ENCODE measurements around the gene BLTP3B. TPM values are rescaled to one million over a fixed set of nuclear protein-coding genes. Genes with fewer than 3 reads are reported as not detected.

Gene BLTP3B
- total and polyA plus RNA-seq, 2 experiments from 2014 or later: 14.9 to 31.0 TPM

DNA sequence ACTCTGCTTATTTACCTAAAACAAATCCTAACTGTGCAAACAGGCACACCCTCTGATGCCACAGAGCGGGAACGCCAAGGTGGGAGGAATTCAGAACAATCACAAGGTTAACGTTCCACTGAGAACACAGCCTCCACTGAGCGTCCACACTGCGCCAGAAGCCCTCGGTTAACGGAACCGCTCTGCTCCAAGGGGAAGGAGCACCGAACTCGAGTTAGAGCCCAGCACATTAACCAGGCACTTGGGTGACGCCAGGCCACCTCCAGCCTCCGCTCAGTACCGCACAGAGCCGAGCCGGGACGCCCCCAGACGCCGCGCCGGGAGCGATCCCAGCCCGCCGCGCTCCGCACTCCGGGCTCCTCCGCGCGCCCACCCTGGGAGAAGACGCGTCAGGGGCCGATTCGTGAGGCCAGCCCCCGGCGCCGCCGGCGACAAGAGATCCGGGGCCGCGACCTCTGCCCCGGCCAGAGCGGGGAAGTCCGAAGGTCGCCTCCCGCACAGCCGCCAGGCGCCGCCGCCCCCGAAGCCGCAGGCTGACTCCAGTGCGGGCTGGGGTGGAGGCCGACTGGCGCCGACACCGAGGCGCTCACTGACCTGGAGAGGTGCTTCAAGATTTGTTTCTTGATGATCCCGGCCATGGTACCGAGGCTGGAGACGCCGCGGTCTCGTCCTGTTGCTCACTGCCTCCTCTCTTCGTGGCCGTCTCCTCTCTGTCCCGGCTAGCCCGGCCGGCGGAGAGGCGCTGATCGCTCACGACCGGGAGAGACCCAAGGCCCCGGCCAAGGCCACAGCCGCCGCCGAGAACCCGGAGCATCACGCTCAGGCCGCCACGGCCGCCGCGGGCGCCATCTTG, 450 bp downstream of the BLTP3B start:
- Histone ChIP-seq H3K27me3 (replicated peaks; ENCODE audit: insufficient read depth) (no peaks in the 10 kb centered on the region), H4K20me1 (ENCODE audit: insufficient read depth) (no peaks in the 10 kb centered on the region), H2AFZ (peak overlapping the region; percentile 96), H3F3A (ENCODE audit: insufficient read depth) (peaks cover 5% of the 10 kb centered on the region; the same call in 1 of the 2 replicates), H3K79me2 (ENCODE audit: insufficient read depth) (peaks cover 39% of the 10 kb centered on the region), H3K9me2 (ENCODE audit: insufficient read depth) (no peaks in the 10 kb centered on the region), H3K9me3 (ENCODE audit: low read depth) (no peaks in the 10 kb centered on the region), H3K36me3 (ENCODE audit: low read depth) (no peaks in the 10 kb centered on the region), H3K4me3 (peak overlapping the region; percentile 96), H3K27ac (peak overlapping the region; percentile 98), H3K4me2 (ENCODE audit: unreplicated experiment) (peak overlapping the region; percentile 85), H3K9ac (peak overlapping the region; percentile 99), H3K4me1 (ENCODE audit: insufficient read depth) (peaks cover 34% of the 10 kb centered on the region)
- TF ChIP-seq EZH2phosphoT487 (IDR thresholded peaks at IDR 0.05; ENCODE audit: insufficient read depth, low read depth) (no peak), EZH2 (IDR thresholded peaks at IDR 0.05; ENCODE audit: insufficient read depth, poor library complexity, severe bottlenecking) (no peak)
- DNase-seq: peak; percentile 70
- in situ Hi-C loops (cut with MboI): no loop called here
- 1% methylated on average over 40 to 67 of the region's 86 CpGs for WGBS, 2 experiments (ENCODE audit: low coverage in 1 of 2, low lambda C conversion rate in 2 of 2, missing lambda C conversion rate in 2 of 2)

DNA sequence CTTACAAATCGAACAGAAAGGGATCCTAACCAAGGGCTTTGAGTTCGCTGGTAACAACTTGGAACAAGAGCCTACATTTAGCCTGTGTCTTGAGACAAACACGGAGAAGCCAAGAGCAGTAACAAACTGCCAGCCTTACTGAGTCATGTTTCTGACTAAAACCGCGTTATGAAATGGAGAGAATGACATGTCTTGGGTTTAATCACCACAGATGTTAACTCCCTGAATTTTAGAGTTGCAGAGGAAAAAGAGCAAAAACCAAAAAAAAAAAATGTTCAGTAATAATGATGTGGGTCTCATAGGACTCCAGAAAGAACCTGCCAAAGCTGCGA, 1.0 kb downstream of the BLTP3B start:
- Histone ChIP-seq H3K4me2 (ENCODE audit: unreplicated experiment) (peak overlapping the region; percentile 85), H3K9ac (peak overlapping the region; percentile 99), H4K20me1 (ENCODE audit: insufficient read depth) (no peaks in the 10 kb centered on the region), H2AFZ (peak overlapping the region; percentile 96), H3K4me1 (ENCODE audit: insufficient read depth) (peaks cover 34% of the 10 kb centered on the region), H3K79me2 (ENCODE audit: insufficient read depth) (peaks cover 45% of the 10 kb centered on the region), H3K9me3 (ENCODE audit: low read depth) (no peaks in the 10 kb centered on the region), H3K27me3 (replicated peaks; ENCODE audit: insufficient read depth) (no peaks in the 10 kb centered on the region), H3F3A (ENCODE audit: insufficient read depth) (peaks cover 5% of the 10 kb centered on the region; the same call in 1 of the 2 replicates), H3K9me2 (ENCODE audit: insufficient read depth) (no peaks in the 10 kb centered on the region), H3K27ac (peak overlapping the region; percentile 98), H3K36me3 (ENCODE audit: low read depth) (no peaks in the 10 kb centered on the region), H3K4me3 (peak overlapping the region; percentile 96)
- in situ Hi-C loops (cut with MboI): no loop called here
- DNase-seq: peak; percentile 95
- no peak for TF ChIP-seq EZH2phosphoT487 (IDR thresholded peaks at IDR 0.05; ENCODE audit: insufficient read depth, low read depth)
- TF ChIP-seq EZH2 (IDR thresholded peaks at IDR 0.05; ENCODE audit: insufficient read depth, poor library complexity, severe bottlenecking): no peak
- 1 to 4% methylated on average over 6 of the region's 6 CpGs for WGBS, 2 experiments (ENCODE audit: low coverage in 1 of 2, low lambda C conversion rate in 2 of 2, missing lambda C conversion rate in 2 of 2)

DNA sequence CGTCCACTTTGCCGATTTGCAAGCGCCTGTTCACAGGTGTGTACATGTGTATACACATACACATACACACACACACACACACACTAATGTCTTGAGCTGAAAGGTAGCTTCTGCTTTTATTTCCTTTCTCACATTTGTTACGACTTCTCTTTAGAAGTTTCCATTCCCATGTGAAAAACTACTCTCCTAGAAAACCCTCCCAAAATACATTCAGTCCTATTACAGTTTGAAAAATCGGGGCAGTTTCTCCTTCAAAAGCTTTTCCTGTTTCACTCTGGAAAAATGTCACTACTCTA, 3.9 kb downstream of the BLTP3B start:
- no peak for DNase-seq
- Histone ChIP-seq H3K4me3 (no peak overlapping the region), H3K27ac (no peak overlapping the region), H3K9me2 (ENCODE audit: insufficient read depth) (no peaks in the 10 kb centered on the region), H2AFZ (no peak overlapping the region), H3K27me3 (replicated peaks; ENCODE audit: insufficient read depth) (no peaks in the 10 kb centered on the region), H3K4me1 (ENCODE audit: insufficient read depth) (peaks cover 34% of the 10 kb centered on the region), H3K9me3 (ENCODE audit: low read depth) (no peaks in the 10 kb centered on the region), H3K9ac (no peak overlapping the region), H3K36me3 (ENCODE audit: low read depth) (no peaks in the 10 kb centered on the region), H3F3A (ENCODE audit: insufficient read depth) (peaks cover 5% of the 10 kb centered on the region; the same call in 1 of the 2 replicates), H4K20me1 (ENCODE audit: insufficient read depth) (no peaks in the 10 kb centered on the region), H3K79me2 (ENCODE audit: insufficient read depth) (peaks cover 74% of the 10 kb centered on the region), H3K4me2 (ENCODE audit: unreplicated experiment) (peak overlapping the region; percentile 10)
- WGBS, 2 experiments (ENCODE audit: low coverage in 1 of 2, low lambda C conversion rate in 2 of 2, missing lambda C conversion rate in 2 of 2): 88 to 90% methylated on average over 5 of the region's 5 CpGs
- TF ChIP-seq EZH2 (IDR thresholded peaks at IDR 0.05; ENCODE audit: insufficient read depth, poor library complexity, severe bottlenecking) (no peak), EZH2phosphoT487 (IDR thresholded peaks at IDR 0.05; ENCODE audit: insufficient read depth, low read depth) (no peak)
- in situ Hi-C loops (cut with MboI): no loop called here

DNA sequence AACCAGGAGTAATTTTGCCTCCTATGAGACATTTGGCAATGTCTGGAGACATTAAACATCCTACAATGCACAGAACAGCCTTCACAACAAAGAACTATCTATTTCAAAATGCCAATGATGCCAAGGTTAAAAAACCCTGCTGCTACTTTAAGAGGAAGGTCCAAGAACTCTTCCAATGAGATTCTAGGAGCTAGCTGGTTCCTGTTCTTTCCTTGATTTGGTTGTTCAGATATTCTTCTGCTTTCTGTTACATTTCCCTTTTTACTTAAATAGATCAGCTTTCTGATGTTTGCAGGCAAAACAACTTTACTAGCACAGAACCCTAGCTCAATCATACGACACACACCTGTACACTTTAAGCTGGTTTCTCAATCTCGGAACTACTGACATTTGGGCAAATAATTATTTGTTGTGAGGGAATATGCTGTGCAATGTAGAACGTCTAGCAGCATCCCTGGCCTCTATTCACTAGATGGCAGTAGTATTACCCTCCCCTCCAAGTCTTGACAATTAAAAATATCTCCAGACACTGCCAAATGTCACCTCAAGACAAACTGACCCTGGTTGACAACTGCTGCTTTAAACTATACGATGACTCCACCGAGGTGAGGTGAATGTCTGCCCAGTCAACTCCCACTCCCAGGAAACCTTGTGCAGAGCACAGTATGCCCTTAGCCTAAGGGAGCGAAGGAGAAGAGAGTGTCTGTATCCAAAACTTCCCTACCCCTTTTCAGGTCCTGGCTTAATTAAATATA, 4.4 kb downstream of the BLTP3B start:
- H3K27me3 ChIP-seq (replicated peaks; ENCODE audit: insufficient read depth): no peaks in the 10 kb centered on the region
- DNase-seq: peak; percentile 52
- no peaks in the 10 kb centered on the region for H3K9me2 ChIP-seq (ENCODE audit: insufficient read depth)
- H3K27ac ChIP-seq: peak overlapping the region; percentile 5
- no peaks in the 10 kb centered on the region for H3K36me3 ChIP-seq (ENCODE audit: low read depth)
- peaks cover 5% of the 10 kb centered on the region; the same call in 1 of the 2 replicates for H3F3A ChIP-seq (ENCODE audit: insufficient read depth)
- peaks cover 34% of the 10 kb centered on the region for H3K4me1 ChIP-seq (ENCODE audit: insufficient read depth)
- H3K9me3 ChIP-seq (ENCODE audit: low read depth): no peaks in the 10 kb centered on the region
- H3K79me2 ChIP-seq (ENCODE audit: insufficient read depth): peaks cover 79% of the 10 kb centered on the region
- H2AFZ ChIP-seq: no peak overlapping the region
- H3K4me2 ChIP-seq (ENCODE audit: unreplicated experiment): peak overlapping the region; percentile 26
- WGBS, 2 experiments (ENCODE audit: low coverage in 1 of 2, low lambda C conversion rate in 2 of 2, missing lambda C conversion rate in 2 of 2): 32 to 34% methylated on average over 6 of the region's 6 CpGs
- peak overlapping the region; percentile 14; the same call in 1 of the 2 replicates for H3K4me3 ChIP-seq
- 0 out of 2 replicates have a peak overlapping the region, but pooled peaks have one; percentile 13 for H3K9ac ChIP-seq
- in situ Hi-C loops (cut with MboI): no loop called here
- TF ChIP-seq EZH2 (IDR thresholded peaks at IDR 0.05; ENCODE audit: insufficient read depth, poor library complexity, severe bottlenecking) (no peak), EZH2phosphoT487 (IDR thresholded peaks at IDR 0.05; ENCODE audit: insufficient read depth, low read depth) (no peak)
- no peaks in the 10 kb centered on the region for H4K20me1 ChIP-seq (ENCODE audit: insufficient read depth)

Measured in GM23248 (cell line).